Heart right ventricle (tissue), 16 donors: Measurements from ENCODE around the gene EML1. TPM values are rescaled to one million over a fixed set of nuclear protein-coding genes. Genes with fewer than 3 reads are reported as not detected.

Experiments used
- ATAC-seq, 8 donors: fragments of 200-7000 bp; cut with Tn5 transposase; one replicate each; pipeline ENCODE4 v1.9.1; 2020; ENCODE audit warnings: mild to moderate bottlenecking in 8 of 8, moderate library complexity in 8 of 8, moderate number of reproducible peaks in 1 of 8
- DNase-seq, 2 donors: peaks; one replicate each; pipeline ENCODE4 v3.0.0-alpha.2; 2020
- H3K27ac ChIP-seq, 10 donors: fragments of 200-600 bp; sonication (generic) in 2 of 10; one replicate each; pipeline versions ENCODE4 v1.5.0 to v1.8.0; 2020 to 2022; ENCODE audit warnings: mild to moderate bottlenecking in 3 of 10
- H3K27me3 ChIP-seq, 7 donors: fragments of 200-600 bp; one replicate each; pipeline ENCODE4 v1.8.0; 2021 to 2022; ENCODE audit warnings: mild to moderate bottlenecking in 2 of 7
- H3K36me3 ChIP-seq, 9 donors: fragments of 200-600 bp; sonication (generic) in 1 of 9; one replicate each; pipeline versions ENCODE4 v1.5.0 to v1.8.0; 2020 to 2022; ENCODE audit warnings: mild to moderate bottlenecking in 2 of 9
- H3K4me1 ChIP-seq, 9 donors: fragments of 200-600 bp; sonication (generic) in 1 of 9; one replicate each; pipeline versions ENCODE4 v1.5.0 to v1.8.0; 2020 to 2022; ENCODE audit warnings: mild to moderate bottlenecking in 4 of 9
- H3K4me3 ChIP-seq, 10 donors: fragments of 200-600 bp; sonication (generic) in 2 of 10; one replicate each; pipeline versions ENCODE4 v1.5.0 to v1.8.0; 2020 to 2022; ENCODE audit warnings: mild to moderate bottlenecking in 7 of 10, moderate library complexity in 2 of 10
- H3K9me3 ChIP-seq, 11 donors: fragments of 200-600 bp in 10 of 11; sonication (generic) in 2 of 11; one replicate each; pipeline versions ENCODE4 v1.5.0 to v1.8.0; 2013 to 2022; ENCODE audit warnings: mild to moderate bottlenecking in 2 of 11, control low read depth in 1 of 11, moderate library complexity in 1 of 11
- WGBS, 2 donors: extraction: QIAGEN DNeasy Blood & Tissue Kit; methylation state at CpG; one replicate each; pipeline ENCODE4 v1.1.7; 2013; ENCODE audit warnings: inconsistent platforms in 1 of 2; 5-methylcytosine and 5-hydroxymethylcytosine counted together
- intact Hi-C, 10 donors: fragments of 100-400 bp; cut with DNase I; formaldehyde crosslinking; loops; one replicate each; pipeline versions ENCODE4 v1.11.1 to v1.14.2; 2022
- polyA plus RNA-seq, 2 donors: library from polyadenylated mRNA; stranded (reverse); fragments of 200-250 nt; gene quantifications; one replicate each; pipeline ENCODE4 v1.2.3, GENCODE V29; 2013
- total RNA-seq, 10 donors: library from RNA; stranded (reverse); fragmentation: NEBNext Ultra II Directional in 3 of 10; extraction: Animal tissue kit (Norgen Biotek cat#: 25700) in 3 of 10; gene quantifications; one replicate each; pipeline versions ENCODE4 v1.2.1 to v1.2.4, GENCODE V29; 2021 to 2023
- TF ChIP-seq, protein P1 (sequence below), 9 donors: fragments of 200-600 bp; sonication (generic) in 2 of 9; IDR thresholded peaks; one replicate each; pipeline versions ENCODE4 v1.5.0 to v1.8.0; 2021 to 2022; ENCODE audit warnings: antibody characterized with exemption in 9 of 9, mild to moderate bottlenecking in 5 of 9, moderate library complexity in 1 of 9
- donor health status: Arrhythmogenic right ventricular cardiomyopathy.
- donor health status: ischemic (EF 13 %, LVEDD 7.1; RV severe dilation, severe dysfunction).
- donor health status: healthy with polysubstance abuse.
- donor health status: DM: no; HTN: yes; CAD: no.
- donor health status: DM: no; HTN: no; CAD: no.
- donor health status: ischemic (EF 25% LVEDD 6.9; RV normal size, moderate dysfunction).
- donor health status: ischemic (EF 25% LVEDD 5.7; RV mildly dilated, moderate dysfunction).
- donor health status: healthy.
- donor health status: DM: yes; HTN: yes; CAD: no.
- donor health status: Ischemic cardiomyopathy.
- donor health status: ischemic (EF 35%, LVEDD 5.7; RV mildly dilated, moderate dysfunction).
- donor health status: nonischemic (EF 11% LVEDD 7.7; RV severe dilation, severe dysfunction).
- donor health status: DM: yes; HTN: yes; CAD: no.
- donor health status: PGD.
- donor health status: ischemic (EF 29% LVEDD 5.4; RV normal size, mild dysfunction).
- donor health status: nonischemic (EF 23%, LVEDD 6.1; RV moderate dilation, normal function).

Gene EML1
- total and polyA plus RNA-seq, 12 donors, result 9.1 to 49.2 (median 33.8) TPM

- H3K4me1 ChIP-seq, result peaks cover 3 to 65% (median 37%) of the 10 kb centered on the region in 9 donors
- TF ChIP-seq, protein P1, sequence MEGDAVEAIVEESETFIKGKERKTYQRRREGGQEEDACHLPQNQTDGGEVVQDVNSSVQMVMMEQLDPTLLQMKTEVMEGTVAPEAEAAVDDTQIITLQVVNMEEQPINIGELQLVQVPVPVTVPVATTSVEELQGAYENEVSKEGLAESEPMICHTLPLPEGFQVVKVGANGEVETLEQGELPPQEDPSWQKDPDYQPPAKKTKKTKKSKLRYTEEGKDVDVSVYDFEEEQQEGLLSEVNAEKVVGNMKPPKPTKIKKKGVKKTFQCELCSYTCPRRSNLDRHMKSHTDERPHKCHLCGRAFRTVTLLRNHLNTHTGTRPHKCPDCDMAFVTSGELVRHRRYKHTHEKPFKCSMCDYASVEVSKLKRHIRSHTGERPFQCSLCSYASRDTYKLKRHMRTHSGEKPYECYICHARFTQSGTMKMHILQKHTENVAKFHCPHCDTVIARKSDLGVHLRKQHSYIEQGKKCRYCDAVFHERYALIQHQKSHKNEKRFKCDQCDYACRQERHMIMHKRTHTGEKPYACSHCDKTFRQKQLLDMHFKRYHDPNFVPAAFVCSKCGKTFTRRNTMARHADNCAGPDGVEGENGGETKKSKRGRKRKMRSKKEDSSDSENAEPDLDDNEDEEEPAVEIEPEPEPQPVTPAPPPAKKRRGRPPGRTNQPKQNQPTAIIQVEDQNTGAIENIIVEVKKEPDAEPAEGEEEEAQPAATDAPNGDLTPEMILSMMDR (IDR thresholded peaks at IDR 0.05), result no peak
- H3K4me3 ChIP-seq, result no peak overlapping the region
- H3K9me3 ChIP-seq, result no peaks in the 10 kb centered on the region
- intact Hi-C loops, result loop anchor here in 2 of 10 donors (5.0 kb wide), 2 partner anchors 37 to 47 kb away; no protein-coding TSS in a partner anchor
- peaks cover 0 to 29% (median 0%) of the 10 kb centered on the region in 7 donors for H3K27me3 ChIP-seq
- H3K36me3 ChIP-seq, result no peaks in the 10 kb centered on the region
- 44 to 55% methylated on average over 2 of the region's 2 CpGs for WGBS, 2 donors
- peak overlapping the region in 2 of 10 donors; percentile 3 to 92 for H3K27ac ChIP-seq
- DNase-seq (no peak), ATAC-seq (no peak)
These were observed 3.6 kb upstream of the EML1 start for GRCh38 chr14:99789581-99789980.

- DNase-seq, result no peak
- H3K4me1 ChIP-seq, result peaks cover 3 to 65% (median 34%) of the 10 kb centered on the region in 9 donors
- H3K9me3 ChIP-seq, result no peaks in the 10 kb centered on the region
- intact Hi-C loops, result loop anchor here in 9 of 10 donors (2.0 to 10.0 kb wide), 13 partner anchors 33 to 108 kb away; partner anchors contain the start of gene CYP46A1 (in 2 of the 9)
- H3K27ac ChIP-seq, result peak overlapping the region in 1 of 10 donors; percentile 92
- WGBS, 2 donors, result 91 to 95% methylated on average over 7 of the region's 7 CpGs
- no peak for ATAC-seq
- H3K4me3 ChIP-seq, result no peak overlapping the region
- peaks cover 0 to 36% (median 0%) of the 10 kb centered on the region in 7 donors for H3K27me3 ChIP-seq
- no peaks in the 10 kb centered on the region for H3K36me3 ChIP-seq
- TF ChIP-seq, protein P1 (IDR thresholded peaks at IDR 0.05), result no peak
These were observed 2.8 kb upstream of the EML1 start for GRCh38 chr14:99790201-99790977.

- Histone ChIP-seq H3K27me3 (peaks cover 0 to 42% (median 0%) of the 10 kb centered on the region in 7 donors), H3K4me3 (no peak overlapping the region), H3K4me1 (peaks cover 3 to 65% (median 33%) of the 10 kb centered on the region in 9 donors), H3K36me3 (no peaks in the 10 kb centered on the region), H3K9me3 (no peaks in the 10 kb centered on the region), H3K27ac (peak overlapping the region in 5 of 10 donors; percentile 20 to 93 (median 90))
- WGBS, 2 donors, result 82 to 85% methylated on average over 6 of the region's 6 CpGs
- intact Hi-C loops, result loop anchor here in 9 of 10 donors (2.0 to 10.0 kb wide), 13 partner anchors 34 to 109 kb away; partner anchors contain the start of gene CYP46A1 (in 2 of the 9)
- TF ChIP-seq, protein P1 (IDR thresholded peaks at IDR 0.05), result no peak
- ATAC-seq (no peak), DNase-seq (no peak)
These were observed 2.2 kb upstream of the EML1 start for GRCh38 chr14:99790978-99791376.

GRCh38 chr14:99791476-99792209 lies 1.6 kb upstream of the EML1 start:
- Histone ChIP-seq H3K9me3 (no peaks in the 10 kb centered on the region), H3K4me1 (peaks cover 3 to 59% (median 33%) of the 10 kb centered on the region in 9 donors), H3K27ac (peak overlapping the region in 7 of 10 donors; percentile 20 to 93 (median 89)), H3K36me3 (no peaks in the 10 kb centered on the region), H3K27me3 (peaks cover 0 to 46% (median 0%) of the 10 kb centered on the region in 7 donors), H3K4me3 (no peak overlapping the region)
- TF ChIP-seq, protein P1 (IDR thresholded peaks at IDR 0.05), result no peak
- DNase-seq (no peak), ATAC-seq (peak in 7 of 8 donors; percentile 5 to 54 (median 32))
- 56 to 66% methylated on average over 13 of the region's 13 CpGs for WGBS, 2 donors
- intact Hi-C loops, result loop anchor here in 9 of 10 donors (2.0 to 10.0 kb wide), 14 partner anchors 34 to 109 kb away; partner anchors contain the start of gene CYP46A1 (in 2 of the 9)
